ENCODE data around the gene VTI1A. TPM values are rescaled to one million over a fixed set of nuclear protein-coding genes. Genes with fewer than 3 reads are reported as not detected.

The VTI1A gene
- total and polyA plus RNA-seq, 9 of the 15 experiments (the other 6 are each of a cell fraction or from before 2014, with no cell fraction given), result 9.3 to 21.4 (median 16.0) TPM

DNA sequence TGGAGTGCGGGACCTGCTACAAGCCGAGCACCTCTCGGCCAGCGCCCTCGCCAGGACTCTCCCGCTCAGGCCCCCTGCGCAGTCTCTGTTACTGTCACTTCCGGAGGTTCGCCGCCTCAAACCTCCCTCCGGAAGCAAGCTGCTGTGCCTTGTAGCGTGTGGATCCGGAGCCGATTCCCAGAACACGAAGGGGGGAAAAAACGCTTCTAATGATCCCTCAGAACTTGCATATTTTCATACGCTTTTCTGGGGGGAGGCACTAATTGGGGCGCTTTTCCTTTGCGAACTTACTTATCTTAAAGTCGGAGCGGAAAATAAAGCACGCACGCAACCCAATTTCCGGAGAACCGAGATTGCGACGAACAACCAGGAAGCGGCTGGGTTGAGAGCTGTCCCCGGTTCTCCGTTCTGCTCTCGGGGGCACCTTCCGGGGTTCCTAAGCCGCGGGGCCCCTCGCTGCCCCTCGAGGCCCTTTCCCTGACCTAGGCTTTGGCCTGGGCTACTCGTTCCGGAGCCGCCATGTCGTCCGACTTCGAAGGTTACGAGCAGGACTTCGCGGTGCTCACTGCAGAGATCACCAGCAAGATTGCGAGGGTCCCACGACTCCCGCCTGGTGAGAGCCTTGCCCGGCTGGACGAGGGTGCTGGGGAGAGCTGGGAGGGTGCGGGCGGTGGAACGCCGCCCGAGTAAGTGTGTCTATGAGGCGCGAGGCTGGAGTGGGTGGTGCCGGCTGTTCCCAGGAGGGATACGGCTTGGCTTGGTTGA is at the start of gene VTI1A, which contains the start of gene ZDHHC6 (continued):
- TF ChIP-seq, protein P1, sequence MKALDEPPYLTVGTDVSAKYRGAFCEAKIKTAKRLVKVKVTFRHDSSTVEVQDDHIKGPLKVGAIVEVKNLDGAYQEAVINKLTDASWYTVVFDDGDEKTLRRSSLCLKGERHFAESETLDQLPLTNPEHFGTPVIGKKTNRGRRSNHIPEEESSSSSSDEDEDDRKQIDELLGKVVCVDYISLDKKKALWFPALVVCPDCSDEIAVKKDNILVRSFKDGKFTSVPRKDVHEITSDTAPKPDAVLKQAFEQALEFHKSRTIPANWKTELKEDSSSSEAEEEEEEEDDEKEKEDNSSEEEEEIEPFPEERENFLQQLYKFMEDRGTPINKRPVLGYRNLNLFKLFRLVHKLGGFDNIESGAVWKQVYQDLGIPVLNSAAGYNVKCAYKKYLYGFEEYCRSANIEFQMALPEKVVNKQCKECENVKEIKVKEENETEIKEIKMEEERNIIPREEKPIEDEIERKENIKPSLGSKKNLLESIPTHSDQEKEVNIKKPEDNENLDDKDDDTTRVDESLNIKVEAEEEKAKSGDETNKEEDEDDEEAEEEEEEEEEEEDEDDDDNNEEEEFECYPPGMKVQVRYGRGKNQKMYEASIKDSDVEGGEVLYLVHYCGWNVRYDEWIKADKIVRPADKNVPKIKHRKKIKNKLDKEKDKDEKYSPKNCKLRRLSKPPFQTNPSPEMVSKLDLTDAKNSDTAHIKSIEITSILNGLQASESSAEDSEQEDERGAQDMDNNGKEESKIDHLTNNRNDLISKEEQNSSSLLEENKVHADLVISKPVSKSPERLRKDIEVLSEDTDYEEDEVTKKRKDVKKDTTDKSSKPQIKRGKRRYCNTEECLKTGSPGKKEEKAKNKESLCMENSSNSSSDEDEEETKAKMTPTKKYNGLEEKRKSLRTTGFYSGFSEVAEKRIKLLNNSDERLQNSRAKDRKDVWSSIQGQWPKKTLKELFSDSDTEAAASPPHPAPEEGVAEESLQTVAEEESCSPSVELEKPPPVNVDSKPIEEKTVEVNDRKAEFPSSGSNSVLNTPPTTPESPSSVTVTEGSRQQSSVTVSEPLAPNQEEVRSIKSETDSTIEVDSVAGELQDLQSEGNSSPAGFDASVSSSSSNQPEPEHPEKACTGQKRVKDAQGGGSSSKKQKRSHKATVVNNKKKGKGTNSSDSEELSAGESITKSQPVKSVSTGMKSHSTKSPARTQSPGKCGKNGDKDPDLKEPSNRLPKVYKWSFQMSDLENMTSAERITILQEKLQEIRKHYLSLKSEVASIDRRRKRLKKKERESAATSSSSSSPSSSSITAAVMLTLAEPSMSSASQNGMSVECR (CRISPR knock-in tag; IDR thresholded peaks at IDR 0.05), result no peak
- TF ChIP-seq GATA2 (CRISPR knock-in tag; IDR thresholded peaks at IDR 0.05) (peak; percentile 69), KDM2B (CRISPR knock-in tag; IDR thresholded peaks at IDR 0.05) (no peak), XRCC3 (IDR thresholded peaks at IDR 0.05) (no peak), ZNF75A (CRISPR knock-in tag; IDR thresholded peaks at IDR 0.05) (no peak), POLR2A (conservative IDR thresholded peaks at IDR 0.05) (peak; percentile 65), NCOA1 (IDR thresholded peaks at IDR 0.05; ENCODE audit: low read depth) (peak; percentile 100), ZNF3 (CRISPR knock-in tag; IDR thresholded peaks at IDR 0.05) (no peak), NELFE (IDR thresholded peaks at IDR 0.05; ENCODE audit: insufficient read depth, insufficient read length) (no peak), NFATC3 (IDR thresholded peaks at IDR 0.05) (peak; percentile 64; the same call in 1 of the 2 replicates), CAMTA2 (CRISPR knock-in tag; conservative IDR thresholded peaks at IDR 0.05) (no peak), ZNF23 (CRISPR knock-in tag; IDR thresholded peaks at IDR 0.05) (no peak), NFXL1 (CRISPR knock-in tag; IDR thresholded peaks at IDR 0.05) (no peak), XRCC5 (IDR thresholded peaks at IDR 0.05; ENCODE audit: low read depth, low read length) (no peak; the same call in 1 of the 2 replicates), CEBPB (tag; IDR thresholded peaks at IDR 0.05) (no peak), ELF2 (CRISPR knock-in tag; IDR thresholded peaks at IDR 0.05) (peak; percentile 100), TOE1 (IDR thresholded peaks at IDR 0.05; ENCODE audit: borderline replicate concordance) (peak; percentile 86), TOE1 (CRISPR knock-in tag; IDR thresholded peaks at IDR 0.05; ENCODE audit: borderline replicate concordance, low read depth) (no peak)
- TF ChIP-seq, protein P2, sequence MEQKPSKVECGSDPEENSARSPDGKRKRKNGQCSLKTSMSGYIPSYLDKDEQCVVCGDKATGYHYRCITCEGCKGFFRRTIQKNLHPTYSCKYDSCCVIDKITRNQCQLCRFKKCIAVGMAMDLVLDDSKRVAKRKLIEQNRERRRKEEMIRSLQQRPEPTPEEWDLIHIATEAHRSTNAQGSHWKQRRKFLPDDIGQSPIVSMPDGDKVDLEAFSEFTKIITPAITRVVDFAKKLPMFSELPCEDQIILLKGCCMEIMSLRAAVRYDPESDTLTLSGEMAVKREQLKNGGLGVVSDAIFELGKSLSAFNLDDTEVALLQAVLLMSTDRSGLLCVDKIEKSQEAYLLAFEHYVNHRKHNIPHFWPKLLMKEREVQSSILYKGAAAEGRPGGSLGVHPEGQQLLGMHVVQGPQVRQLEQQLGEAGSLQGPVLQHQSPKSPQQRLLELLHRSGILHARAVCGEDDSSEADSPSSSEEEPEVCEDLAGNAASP (IDR thresholded peaks at IDR 0.05), result no peak
- TF ChIP-seq, protein P3, sequence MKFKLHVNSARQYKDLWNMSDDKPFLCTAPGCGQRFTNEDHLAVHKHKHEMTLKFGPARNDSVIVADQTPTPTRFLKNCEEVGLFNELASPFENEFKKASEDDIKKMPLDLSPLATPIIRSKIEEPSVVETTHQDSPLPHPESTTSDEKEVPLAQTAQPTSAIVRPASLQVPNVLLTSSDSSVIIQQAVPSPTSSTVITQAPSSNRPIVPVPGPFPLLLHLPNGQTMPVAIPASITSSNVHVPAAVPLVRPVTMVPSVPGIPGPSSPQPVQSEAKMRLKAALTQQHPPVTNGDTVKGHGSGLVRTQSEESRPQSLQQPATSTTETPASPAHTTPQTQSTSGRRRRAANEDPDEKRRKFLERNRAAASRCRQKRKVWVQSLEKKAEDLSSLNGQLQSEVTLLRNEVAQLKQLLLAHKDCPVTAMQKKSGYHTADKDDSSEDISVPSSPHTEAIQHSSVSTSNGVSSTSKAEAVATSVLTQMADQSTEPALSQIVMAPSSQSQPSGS (CRISPR knock-in tag; IDR thresholded peaks at IDR 0.05), result no peak
- TF ChIP-seq, protein P4, sequence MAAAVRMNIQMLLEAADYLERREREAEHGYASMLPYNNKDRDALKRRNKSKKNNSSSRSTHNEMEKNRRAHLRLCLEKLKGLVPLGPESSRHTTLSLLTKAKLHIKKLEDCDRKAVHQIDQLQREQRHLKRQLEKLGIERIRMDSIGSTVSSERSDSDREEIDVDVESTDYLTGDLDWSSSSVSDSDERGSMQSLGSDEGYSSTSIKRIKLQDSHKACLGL (CRISPR knock-in tag; IDR thresholded peaks at IDR 0.05; ENCODE audit: borderline replicate concordance, poor library complexity, severe bottlenecking), result no peak
- TF ChIP-seq, protein P5, sequence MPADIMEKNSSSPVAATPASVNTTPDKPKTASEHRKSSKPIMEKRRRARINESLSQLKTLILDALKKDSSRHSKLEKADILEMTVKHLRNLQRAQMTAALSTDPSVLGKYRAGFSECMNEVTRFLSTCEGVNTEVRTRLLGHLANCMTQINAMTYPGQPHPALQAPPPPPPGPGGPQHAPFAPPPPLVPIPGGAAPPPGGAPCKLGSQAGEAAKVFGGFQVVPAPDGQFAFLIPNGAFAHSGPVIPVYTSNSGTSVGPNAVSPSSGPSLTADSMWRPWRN (IDR thresholded peaks at IDR 0.05; ENCODE audit: low read depth), result no peak

All from K562 (cell line).